ENCODE results near the gene DMXL1.

DMXL1 gene

DNA sequence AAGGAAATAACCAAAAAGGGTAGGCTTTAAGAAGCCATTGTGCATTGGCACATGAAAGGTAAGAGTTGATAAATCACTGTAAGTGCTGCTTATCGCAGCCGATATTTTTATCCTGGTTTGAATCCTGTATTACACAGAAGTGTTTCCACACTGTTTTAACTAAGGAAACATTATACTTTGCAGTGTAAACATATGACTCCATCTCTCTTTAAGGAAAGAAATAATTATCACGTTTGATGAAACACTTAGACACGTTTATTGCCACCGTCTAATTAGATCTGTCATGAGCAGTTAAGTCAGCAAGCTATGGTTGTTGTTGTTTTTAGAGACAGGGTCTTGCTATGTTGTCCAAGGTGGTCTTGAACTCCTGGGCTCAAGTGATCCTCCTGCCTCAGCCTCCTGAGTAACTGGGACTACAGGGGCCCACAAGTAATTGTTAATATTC, 199.3 kb downstream of the DMXL1 start:
- DNase-seq: no peak

DNA sequence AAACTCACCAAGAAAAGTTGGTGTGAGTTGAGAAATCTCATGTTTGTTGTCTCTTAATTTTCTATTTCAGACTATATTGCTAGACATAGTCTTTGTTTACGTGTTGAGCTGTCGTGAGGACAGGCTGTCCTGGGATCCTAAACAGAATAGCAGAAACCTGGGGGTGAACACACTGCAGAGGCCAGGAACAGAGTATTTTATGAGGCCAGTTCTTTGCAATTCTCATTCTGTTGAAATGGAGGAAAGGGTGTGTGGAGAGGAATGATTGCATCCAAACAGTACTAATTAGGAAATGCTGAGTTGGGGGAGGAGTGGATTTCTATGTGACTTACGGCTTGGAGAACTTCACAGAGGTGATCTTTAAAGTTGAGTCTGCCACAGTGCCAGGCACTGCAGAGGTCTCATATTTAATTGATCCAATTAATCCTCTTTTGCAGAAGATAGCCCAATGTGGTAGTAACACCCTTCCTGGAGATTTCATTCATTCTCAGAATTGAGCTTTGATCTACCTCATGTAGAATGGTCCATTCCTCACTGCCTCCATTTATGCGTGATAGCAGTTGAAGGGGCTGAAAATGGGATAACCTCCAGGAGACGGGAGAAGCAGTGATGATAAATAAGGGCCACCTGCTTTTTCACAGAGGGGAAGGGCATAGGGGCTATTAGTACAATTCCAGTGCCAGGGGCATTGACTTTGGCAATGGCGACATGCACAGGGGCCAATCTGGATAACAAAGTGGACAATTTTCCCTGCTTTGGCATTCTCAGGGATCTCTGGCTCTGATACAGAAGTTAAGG, 200.3 kb downstream of the DMXL1 start:
- DNase-seq: no peak

DNA sequence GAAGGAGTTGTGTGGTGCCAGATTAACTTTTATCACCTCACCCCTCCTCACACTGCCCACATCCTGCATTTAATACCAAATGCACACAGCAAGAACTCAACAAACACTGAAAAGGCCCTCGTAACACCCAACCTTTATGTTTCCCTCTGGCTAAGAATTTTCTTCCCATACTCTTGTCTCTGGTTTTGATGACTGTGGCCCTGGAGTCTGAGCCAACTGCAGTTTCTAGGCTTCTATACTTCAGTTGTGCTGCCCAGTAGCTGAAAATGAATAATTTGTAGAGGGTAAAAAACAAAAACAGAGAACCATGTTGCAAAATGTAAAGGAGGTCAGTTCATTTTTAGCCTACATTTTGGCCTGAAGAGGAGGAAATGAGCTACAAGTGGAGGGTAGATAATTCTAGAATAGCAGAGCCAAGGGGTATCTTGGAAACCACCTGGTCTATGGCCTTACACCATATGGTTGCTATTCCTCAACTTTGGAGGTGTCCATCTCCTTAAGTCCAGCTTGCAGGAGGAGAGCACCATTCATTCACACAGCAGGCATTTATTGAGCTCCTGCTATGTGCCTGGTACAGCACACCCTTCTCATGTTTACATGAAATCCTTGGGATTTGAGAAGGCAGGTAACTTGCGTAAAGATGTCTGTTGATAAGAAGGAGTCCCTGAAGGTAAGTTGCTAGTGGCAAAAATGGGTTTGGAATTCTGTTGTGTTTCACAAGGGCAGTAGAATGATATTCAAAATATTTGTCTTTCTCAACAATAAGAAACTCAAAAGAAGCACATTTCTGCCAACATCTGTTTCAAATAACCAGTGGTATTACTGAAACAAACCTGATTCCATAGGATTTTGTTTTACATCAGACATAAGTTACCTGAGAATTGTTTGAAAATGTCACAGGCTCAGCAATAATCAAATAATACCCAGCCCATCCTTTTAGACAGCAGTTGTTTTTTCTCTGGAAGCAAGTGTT, 201.2 kb downstream of the DMXL1 start:
- DNase-seq: no peak

DNA sequence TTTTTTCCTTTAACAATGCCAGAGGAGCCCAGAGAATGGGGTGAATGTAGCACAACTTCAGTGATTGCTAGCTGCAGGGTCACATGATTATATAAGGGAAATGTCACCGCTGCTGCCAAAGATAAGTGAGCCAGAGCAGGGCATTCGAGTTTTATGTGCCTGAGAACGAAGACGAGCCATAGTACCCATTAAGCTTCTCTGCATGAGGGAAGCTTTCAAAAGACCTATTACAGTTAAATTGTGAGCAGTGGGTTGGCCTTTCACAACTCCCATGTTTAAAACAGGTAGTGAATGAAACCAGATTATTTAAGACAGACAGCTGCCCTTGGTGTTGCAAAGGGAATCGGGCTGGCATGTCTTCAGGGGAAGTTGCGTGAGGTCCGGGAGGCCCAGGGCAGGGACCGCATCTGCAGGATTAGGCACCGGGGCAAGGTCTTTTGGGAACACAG, 202.5 kb downstream of the DMXL1 start:
- no peak for DNase-seq

DNA sequence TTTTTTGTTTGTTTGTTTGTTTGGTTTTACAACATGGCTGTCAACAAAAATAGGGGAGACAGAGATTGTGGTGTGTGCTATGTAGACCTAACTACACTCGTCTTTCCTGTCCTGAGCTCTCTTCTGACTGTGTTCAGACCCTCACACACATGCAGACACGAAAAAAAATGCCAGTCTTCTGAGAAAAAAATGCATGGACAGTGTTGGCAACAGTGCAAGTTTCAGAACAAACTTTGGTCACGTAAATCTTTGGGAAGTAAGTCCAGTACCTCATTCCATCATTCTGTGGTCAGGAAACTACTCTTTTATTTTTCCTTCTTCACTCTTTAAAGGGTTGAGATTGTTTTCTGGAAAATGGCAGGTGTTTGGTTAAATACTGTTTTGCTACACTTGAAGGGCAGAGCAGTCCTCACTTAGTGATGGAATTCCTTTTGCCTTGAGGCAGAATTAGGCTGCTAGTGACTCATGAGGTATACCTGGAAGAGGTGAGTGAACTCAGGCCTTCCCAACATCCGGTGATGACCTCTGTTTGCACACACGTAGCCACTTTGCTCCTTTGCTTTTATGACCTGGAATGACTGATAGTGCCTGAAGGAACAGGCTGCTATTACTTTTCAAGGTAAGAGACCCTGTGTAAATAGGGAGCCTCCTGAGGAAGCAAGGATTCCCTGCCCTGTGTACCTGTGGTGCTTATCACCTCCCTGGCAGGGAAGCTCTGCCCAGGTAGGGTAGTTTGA, 203.3 kb downstream of the DMXL1 start:
- DNase-seq: no peak

DNA sequence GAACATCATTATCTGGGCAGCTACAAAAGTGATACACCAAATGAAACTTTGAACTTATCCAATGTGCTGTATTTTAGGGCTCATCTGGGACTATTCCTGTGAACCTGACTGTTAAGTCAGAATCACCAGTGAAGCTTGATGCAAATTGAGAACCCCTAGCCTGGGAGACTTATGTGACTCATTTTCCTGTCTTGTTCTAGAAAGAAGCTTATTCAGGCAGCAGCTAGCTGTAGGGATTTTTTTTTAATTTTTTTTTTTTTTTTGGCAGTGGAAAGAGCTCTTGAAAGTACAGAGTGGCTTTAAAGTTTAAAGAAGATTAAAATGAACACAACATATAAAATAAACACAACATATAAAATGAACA, 203.9 kb downstream of the DMXL1 start:
- DNase-seq: no peak

DNA sequence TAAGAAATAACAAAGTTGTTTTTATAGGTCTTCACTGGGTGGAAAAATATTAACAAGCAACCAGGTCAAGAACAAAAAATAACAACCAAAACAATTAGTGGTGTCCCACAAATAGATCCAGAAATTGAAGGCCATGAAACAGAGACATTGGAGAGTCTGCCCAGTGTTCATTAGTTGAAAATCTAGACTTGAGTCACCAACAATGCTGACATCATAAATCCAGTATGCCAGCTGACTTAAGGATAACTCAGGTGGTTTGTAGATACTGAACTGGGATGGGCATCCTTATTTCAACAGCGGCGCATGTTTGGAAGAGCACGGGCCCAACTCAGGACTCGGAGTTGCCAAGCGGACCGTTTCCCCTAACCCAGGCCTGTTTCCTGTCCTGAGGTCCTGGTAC, 204.3 kb downstream of the DMXL1 start:
- no peak for DNase-seq

DNA sequence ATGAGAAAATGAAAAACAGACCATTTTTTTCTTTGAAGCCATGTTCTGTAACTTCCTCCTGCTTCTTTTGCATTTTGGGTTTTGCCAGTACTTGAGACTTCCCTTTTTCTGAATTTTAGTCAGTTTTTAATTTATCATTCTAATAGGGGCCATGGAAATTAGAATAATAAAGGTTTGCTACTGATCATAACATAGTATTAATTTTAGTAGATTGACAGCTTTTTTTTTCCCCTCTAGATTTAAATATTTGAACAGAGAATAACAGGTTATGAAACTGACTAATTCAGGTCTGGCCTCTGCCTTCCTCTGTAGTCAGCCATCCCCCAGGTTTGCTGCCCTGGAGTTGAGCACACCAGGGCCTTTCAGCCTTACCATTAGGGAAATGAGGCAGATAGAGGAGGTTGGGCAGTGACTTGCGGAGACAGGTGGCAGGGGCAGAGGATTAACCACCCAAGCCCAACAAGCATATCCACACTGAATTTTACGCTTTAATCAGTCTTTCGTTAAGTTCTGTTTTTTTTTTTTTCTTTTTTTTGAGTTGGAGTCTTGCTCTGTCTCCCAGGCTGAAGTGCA, 204.8 kb downstream of the DMXL1 start:
- DNase-seq: no peak

DNA sequence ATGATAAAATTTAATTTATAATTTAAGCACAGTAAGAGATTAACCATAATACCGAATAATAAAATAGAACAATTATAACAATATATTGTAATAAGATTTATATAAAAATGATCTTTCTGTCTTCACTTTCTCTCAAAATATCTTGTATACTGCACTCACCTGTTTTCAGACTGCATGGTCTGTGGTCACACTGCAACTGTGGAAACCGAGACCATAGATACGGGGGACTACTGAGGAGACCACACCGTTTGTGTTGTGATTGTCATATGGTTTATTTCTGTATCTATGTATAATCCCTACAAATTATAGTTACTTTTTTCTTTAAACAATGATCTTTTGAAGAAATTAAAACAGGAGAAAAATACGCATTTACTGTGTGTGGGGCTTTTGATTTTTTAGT, 206.1 kb downstream of the DMXL1 start:
- DNase-seq: no peak

DNA sequence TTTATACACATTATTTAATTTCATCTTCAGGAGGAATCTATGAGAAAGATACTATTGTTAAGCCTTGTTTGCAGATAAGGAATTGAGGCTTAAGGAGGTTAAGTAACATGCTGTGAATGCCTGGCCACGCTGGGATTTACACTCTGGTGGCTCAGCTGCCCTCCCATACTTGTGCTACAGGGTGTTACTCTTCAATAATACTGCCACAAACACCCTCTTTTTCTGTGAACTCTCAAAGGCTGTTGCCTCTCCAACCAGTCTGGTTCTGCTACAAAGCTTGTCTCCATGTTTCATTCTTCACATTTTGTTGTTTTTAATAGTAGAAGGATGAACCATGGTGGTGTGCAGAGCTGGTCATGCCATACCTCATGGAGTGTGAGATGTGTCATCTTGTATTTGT, 208.2 kb downstream of the DMXL1 start:
- DNase-seq: no peak

DNA sequence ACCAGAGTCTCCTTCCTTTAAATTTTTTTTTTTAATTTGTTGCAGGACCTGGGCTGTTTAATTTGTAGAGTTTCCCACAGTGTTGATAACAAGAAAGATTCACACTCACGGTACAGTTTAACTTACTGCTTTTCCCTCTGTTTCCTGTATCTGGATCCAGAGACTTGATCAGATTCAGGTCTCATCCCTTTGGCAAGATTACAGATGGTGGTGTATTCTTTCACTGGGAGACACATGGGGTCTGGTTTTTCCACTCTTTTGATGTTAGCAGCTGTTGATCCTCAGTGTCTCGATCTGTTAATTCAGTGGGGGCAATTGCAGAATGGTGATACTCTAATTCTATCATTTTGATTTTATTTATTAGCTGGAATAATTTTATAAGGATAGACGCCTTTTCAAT, 209.5 kb downstream of the DMXL1 start:
- no peak for DNase-seq

DNA sequence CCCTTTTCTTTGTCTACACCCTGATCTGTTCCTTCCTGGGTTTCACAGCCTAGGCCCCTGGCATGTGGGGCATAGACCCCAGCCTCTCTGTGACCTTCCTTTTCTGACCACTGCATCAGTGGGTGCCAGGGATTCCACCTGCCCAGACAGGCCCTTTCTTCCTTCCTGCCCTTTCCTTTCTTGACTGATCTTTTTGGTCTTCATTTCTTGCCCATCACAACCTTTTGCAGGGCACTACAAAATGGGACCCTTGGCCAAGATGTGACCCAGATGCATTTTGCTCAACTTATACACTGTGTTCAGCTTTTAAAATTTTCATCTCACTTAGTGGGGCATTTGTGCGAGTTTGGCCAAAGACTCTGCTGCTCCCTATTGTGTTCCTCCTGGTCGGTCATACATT, 211.7 kb downstream of the DMXL1 start:
- no peak for DNase-seq

DNA sequence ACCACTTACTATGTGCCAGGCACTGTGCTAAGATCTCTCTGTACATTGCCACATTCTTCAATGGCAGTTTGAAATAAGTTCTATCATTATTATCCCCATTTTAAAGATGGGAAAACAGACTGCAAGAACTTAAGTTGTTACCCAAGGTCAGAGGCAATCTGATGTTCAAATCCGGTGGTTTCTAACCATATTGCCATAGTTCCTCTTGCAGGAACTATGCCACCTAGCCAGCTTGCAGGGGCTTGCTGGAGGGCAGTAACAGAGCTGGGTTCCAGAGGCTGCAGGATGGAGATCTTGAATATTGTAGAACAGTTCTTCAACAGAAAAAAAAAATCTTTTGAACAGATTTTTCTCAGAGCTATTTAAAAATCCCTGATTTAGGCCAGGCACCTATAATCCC, 213.1 kb downstream of the DMXL1 start:
- no peak for DNase-seq

DNA sequence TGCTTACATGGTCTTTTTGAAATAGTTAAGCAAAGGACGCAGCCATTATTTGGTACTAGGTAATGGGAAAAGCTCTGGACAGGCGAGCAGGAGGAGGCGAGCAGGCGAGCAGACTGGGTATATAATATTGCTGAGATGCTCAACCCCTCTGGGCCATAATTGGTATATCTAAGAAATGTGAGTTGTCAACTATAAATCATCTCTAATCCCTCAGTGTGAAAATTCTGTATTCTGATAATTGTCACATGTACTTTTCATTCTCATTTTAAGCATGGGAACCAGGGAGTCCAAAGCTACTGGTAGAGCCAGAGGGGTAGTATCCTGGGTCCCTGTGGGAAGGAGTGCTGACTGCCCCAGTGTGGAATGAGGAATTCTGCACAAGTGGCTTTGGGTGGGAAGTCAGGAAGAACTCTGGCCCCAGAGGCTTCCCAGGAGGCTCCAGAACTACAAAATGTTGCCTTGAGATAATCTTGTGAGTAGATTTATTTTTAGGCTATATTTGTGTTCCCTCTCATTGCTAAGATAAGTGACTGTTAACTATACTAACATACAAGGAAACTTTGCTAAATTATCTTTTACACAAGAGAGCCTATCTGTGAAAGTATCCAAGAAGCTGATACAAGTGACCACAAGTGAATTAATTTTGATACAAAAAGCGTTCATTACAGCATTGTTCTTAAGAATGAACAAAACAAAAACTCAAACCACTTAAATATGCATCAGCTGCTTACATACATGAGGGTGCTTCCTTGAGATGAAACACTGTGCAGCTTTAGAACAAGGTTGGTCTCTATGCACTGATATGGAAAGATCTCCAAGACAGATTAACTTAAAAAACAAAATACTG, 214.4 kb downstream of the DMXL1 start:
- DNase-seq: no peak

DNA sequence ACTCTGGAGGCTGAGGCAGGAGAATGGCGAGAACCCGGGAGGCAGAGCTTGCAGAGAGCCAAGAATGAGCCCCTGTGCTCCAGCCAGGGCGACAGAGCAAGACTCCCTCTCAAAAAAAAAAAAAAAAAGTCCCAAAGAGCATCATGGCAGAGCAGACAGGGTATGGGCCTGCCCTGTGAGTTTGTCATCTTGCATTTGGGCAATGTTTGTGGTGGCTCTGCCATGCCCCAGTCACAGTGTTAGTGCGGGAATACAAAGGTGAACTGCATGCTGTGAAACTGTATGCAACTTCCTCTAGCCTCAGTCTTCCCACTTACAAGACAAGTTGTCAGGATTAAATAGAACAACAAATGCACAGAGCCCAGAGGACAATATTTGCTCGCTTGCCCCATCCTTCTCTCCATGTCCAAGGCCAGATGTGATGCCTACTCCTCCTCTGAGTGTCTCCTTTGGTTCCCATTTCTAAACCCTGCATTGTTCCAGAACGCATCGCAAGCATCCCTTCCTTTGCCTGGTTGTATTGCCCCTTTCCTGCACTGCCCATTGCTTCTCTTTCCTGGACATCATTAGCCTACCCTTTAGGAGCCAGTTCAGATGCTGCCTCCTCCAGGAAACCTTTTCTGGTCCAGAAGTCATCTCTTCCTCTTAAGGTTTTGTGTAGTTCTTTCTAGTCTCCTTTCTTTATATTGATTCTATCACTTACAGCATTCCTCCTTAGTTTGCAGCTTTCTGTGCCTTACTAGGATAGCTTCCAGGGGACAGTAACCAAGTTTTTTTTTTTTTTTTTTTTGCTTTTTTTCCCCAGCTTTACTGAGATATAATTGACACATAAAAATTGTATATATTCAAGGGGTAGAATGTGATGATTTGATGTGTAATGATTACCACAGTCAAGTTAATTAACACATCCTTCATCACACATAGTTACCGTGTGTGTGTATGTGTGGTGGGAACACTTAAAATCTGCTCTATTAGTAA, 215.9 kb downstream of the DMXL1 start:
- no peak for DNase-seq

DNA sequence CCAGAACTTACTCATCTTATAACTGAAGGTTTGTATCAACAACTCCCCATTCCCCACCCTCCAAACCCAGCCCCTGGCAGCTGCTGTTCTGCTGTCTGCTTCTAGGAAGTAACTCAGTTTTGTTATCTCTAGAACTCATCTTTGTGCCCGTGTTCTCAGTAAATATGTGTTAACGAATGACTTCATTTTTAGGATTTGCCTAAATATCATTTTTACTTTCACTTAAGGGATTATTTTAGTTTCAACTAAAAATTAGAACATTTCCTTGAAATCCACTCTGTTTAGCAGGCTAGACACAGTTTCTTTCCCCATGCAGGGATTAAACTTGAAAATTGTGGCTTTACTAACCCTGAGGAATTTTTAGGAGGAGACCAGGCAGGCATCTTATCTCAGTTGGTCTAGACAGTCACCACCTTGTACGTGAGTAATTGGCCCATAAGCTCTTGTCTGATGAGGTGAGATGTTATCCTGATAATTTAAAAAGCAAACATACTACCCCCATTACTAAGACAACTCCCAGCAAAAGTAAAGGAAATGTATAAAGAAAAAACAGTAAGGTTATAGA, 216.7 kb downstream of the DMXL1 start:
- DNase-seq: peak; percentile 49

DNA sequence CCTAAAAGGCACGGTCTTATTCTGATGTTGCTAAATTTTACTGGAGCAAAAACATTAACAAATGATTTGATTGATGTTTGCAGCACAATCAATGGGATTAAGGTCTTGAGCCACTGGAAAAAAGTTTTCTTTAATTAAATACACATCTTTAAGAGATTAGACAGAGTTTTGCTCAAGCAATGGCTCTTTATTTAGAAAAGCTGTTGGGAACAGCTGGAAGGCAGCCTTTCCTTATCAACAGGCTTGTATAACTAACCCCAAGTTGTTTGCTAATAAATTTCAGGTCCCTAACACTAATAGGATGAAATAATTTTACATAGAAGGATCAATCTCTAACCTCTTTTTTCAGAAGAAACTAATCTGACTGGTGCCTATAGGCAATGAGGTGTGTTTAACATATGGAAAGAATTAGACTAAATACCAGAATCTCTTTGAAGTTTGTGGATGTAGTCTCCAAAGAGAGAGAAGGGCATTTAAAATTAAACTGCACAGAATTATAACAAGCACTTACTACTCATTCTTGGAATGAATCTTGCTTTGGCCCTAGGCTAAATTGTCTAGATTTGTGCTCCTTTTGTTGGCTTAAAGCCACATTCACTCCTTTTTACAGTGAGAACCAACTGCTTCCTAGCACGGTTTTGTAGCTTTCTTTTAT, 217.6 kb downstream of the DMXL1 start:
- no peak for DNase-seq

DNA sequence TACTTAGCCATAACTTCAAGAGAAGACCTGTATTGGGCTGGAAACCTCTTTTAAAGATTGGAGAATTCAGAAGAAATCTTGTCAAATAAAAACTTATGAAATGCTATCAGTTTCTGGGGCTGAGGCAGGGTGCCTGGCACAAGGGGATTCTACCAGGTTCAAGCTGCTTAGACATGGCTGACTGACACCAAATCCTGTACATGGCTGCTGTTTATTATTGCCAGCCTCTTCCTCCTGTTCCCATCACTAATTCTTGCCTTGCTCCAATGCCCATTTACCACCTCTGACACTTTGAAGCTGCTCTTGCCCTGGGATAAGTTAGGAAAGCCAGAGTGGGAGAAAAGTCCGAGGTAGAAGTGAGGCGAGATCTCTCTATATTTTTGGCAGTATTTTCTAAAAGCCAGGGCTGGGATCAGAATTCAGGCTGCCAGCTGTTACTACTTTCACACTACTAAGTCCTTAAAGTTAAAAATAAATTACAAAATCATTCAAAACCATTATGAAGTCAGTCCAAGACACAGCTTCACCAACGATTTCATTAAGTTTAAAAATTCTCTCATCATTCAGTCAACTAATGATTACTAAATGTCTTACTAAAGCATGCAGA, 218.7 kb downstream of the DMXL1 start:
- DNase-seq: no peak

DNA sequence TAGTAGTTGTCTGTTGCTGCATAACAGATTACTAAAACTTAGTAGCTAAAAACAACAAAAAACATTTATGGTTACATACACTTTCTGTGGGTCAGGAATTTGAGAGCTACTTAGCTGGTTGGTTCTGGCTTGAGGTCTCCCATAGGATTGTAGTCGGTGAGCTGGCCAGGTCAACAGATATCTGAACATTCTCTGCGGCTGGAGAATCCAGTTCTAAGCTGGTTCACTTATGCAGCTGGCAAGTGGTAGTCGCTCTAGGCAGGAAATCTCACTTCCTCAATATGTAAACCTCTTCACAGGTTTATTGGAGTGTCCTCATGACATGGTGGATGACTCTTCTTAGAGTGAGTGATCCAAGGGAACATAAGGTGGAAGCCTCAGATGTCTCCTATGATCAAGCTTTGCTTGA, 219.3 kb downstream of the DMXL1 start:
- no peak for DNase-seq
